Glutamatergic neuron (in vitro differentiated cells): Measurements from ENCODE around the gene EIF5AL1. TPM values are rescaled to one million over a fixed set of nuclear protein-coding genes. Genes with fewer than 3 reads are reported as not detected.

Experiments
- DNase-seq: peaks from one replicate; pipeline ENCODE4 v3.0.0; 2022
- H3K27ac Mint-ChIP-seq: one replicate; pipeline ENCODE4 v1.8.0; 2020; ENCODE audit warnings: mild to moderate bottlenecking, mixed read lengths, inconsistent platforms; ENCODE audit not compliant: unreplicated experiment
- H3K27me3 Mint-ChIP-seq: one replicate; pipeline ENCODE4 v1.8.0; 2020; ENCODE audit warnings: mild to moderate bottlenecking, moderate library complexity, mixed read lengths, inconsistent platforms; ENCODE audit not compliant: unreplicated experiment
- H3K36me3 Mint-ChIP-seq: one replicate; pipeline ENCODE4 v1.8.0; 2020; ENCODE audit warnings: mild to moderate bottlenecking, mixed read lengths, inconsistent platforms; ENCODE audit not compliant: unreplicated experiment
- H3K4me1 Mint-ChIP-seq: one replicate; pipeline ENCODE4 v1.8.0; 2020; ENCODE audit warnings: mild to moderate bottlenecking, low read depth, mixed read lengths, inconsistent platforms; ENCODE audit not compliant: unreplicated experiment
- H3K4me3 Mint-ChIP-seq: one replicate; pipeline ENCODE4 v1.8.0; 2020; ENCODE audit warnings: mild to moderate bottlenecking, mixed read lengths, inconsistent platforms; ENCODE audit not compliant: unreplicated experiment
- H3K9me3 Mint-ChIP-seq: one replicate; pipeline ENCODE4 v1.8.0; 2020; ENCODE audit warnings: mild to moderate bottlenecking, moderate library complexity, mixed read lengths, inconsistent platforms; ENCODE audit not compliant: unreplicated experiment
- total RNA-seq: library from RNA; stranded (reverse); fragmentation: NEBNext Ultra II Directional; extraction: Animal tissue kit (Norgen Biotek cat#: 25700); gene quantifications from one replicate; pipeline ENCODE4 v1.2.1, GENCODE V29; 2021; ENCODE audit not compliant: unreplicated experiment
- TF ChIP-seq, protein P1 (sequence below): fragments of 200-600 bp; sonication (generic); IDR thresholded peaks from one replicate; pipeline ENCODE4 v1.5.0; 2021; ENCODE audit not compliant: partially characterized antibody, unreplicated experiment

The EIF5AL1 gene
- total RNA-seq, 1 donor from 2014 or later, result 0.61 TPM

DNA sequence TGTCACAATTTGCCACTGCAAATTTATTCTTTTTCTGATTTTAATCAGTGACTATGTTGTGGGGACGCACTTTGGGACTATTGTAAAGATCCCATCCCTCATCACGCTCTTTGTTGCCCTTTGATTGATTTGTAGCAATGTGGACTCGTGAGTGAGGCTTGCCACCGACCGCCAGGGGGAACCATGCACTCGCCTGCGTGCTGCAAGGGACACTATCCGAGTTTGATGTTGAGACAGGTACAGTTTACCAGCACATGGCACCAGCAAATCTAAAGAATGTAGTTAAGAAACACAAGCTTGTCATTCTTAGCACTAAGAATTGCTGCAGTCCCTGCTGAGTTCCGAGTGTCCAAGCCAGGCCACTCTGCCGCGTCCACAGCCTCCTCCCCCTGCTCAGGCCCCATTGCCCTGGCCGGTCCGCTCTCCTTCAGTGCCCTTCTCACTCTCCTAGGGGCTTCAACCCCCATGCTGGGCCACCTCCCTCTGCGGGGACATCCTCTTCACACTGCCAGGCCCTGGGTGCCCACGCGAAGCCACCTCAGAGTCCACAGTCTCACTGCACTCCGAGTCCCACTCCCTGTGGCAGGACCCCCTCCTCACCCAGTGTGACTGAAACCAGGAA, 49.9 kb downstream of the EIF5AL1 start:
- Mint-ChIP-seq H3K4me3 (no peak overlapping the region), H3K4me1 (peaks cover 2% of the 10 kb centered on the region), H3K36me3 (no peaks in the 10 kb centered on the region), H3K9me3 (peaks cover 3% of the 10 kb centered on the region), H3K27me3 (peaks cover 4% of the 10 kb centered on the region), H3K27ac (no peak overlapping the region)
- peak; percentile 86 for DNase-seq
- TF ChIP-seq, protein P1, sequence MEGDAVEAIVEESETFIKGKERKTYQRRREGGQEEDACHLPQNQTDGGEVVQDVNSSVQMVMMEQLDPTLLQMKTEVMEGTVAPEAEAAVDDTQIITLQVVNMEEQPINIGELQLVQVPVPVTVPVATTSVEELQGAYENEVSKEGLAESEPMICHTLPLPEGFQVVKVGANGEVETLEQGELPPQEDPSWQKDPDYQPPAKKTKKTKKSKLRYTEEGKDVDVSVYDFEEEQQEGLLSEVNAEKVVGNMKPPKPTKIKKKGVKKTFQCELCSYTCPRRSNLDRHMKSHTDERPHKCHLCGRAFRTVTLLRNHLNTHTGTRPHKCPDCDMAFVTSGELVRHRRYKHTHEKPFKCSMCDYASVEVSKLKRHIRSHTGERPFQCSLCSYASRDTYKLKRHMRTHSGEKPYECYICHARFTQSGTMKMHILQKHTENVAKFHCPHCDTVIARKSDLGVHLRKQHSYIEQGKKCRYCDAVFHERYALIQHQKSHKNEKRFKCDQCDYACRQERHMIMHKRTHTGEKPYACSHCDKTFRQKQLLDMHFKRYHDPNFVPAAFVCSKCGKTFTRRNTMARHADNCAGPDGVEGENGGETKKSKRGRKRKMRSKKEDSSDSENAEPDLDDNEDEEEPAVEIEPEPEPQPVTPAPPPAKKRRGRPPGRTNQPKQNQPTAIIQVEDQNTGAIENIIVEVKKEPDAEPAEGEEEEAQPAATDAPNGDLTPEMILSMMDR, result peak; percentile 79

DNA sequence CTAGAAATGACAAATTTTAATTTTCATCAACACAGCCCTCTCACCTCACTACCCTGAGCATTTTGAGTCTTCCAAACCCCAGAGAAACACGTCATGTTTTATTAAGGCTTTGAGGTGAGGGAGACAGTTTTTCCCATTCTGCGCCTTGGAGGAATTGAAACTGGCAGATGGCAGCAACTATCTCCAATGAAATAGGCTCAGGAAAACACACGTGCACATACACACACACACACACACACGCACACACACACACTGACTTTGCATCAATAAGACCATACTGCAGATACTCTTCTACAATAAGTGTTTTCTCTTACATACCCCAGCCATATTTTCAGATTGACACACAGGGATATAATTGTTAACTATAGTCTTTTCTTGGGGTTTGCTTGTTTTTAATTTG, 51.1 kb downstream of the EIF5AL1 start:
- H3K27ac Mint-ChIP-seq, result no peak overlapping the region
- H3K36me3 Mint-ChIP-seq, result no peaks in the 10 kb centered on the region
- H3K27me3 Mint-ChIP-seq, result peaks cover 4% of the 10 kb centered on the region
- peaks cover 3% of the 10 kb centered on the region for H3K9me3 Mint-ChIP-seq
- DNase-seq, result no peak
- TF ChIP-seq, protein P1, result no peak
- H3K4me1 Mint-ChIP-seq, result peaks cover 2% of the 10 kb centered on the region
- no peak overlapping the region for H3K4me3 Mint-ChIP-seq

Other genes starting within 250 kb of the EIF5AL1 start
- gene PPIF, start 165.1 kb upstream of the EIF5AL1 start, total RNA-seq, result 24.2 TPM
- 3.0 TPM for gene ZCCHC24, start 66.9 kb upstream of the EIF5AL1 start, total RNA-seq
- 0.39 TPM for gene SFTPA2, start 47.9 kb downstream of the EIF5AL1 start, total RNA-seq
- gene SFTPA1, start 98.4 kb downstream of the EIF5AL1 start, total RNA-seq, result not detected
- 0.42 TPM for gene NUTM2B, start 190.7 kb downstream of the EIF5AL1 start, total RNA-seq